ENCODE measurements around the gene DCLK1. TPM values are rescaled to one million over a fixed set of nuclear protein-coding genes. Genes with fewer than 3 reads are reported as not detected.

The DCLK1 gene
- total and polyA plus RNA-seq, 2 donors (not counting 1 experiment from before 2014, with no cell fraction given), result 0.56 to 6.3 TPM

DNA sequence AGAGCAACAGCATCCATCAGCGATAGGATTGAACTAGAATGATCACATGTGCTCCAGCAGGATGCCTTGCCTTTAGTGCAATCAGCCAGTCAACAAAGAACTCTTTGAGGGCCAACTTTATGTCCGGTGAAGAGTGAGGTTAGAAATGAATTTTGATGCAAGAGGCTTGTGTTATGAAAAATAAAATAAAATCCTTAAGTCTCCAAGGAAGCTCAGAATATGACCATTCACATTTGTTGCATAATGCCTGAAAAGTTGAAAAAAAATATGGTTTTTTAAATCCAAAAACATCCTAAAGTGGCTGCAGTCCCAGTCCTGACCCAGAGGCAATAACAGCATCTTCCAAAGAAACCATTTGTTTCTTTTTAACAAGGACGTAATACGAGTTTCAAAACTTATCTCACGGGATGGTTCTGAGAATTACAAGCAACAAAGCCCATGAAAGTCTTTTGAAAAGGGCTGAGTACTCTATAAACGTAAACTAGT is 61.3 kb downstream of the DCLK1 start:
- Histone ChIP-seq H2AFZ (ENCODE audit: low read length) (no peak overlapping the region), H3K79me2 (ENCODE audit: control insufficient read depth, insufficient read depth, low read length) (no peaks in the 10 kb centered on the region), H3K4me1 (ENCODE audit: control insufficient read depth, extremely low read depth, insufficient read depth, low read length) (no peaks in the 10 kb centered on the region), H3K27ac (ENCODE audit: insufficient read depth, low read length) (no peak overlapping the region), H3K36me3 (ENCODE audit: control insufficient read depth, insufficient read depth, low read length) (no peaks in the 10 kb centered on the region), H3K27me3 (ENCODE audit: control insufficient read depth, insufficient read depth, low read length) (no peaks in the 10 kb centered on the region), H3K9ac (ENCODE audit: insufficient read depth, low read length) (no peak overlapping the region), H3K4me3 (replicated peaks in 1 of 4; ENCODE audit: control extremely low read depth in 1 of 4, insufficient read depth in 1 of 4, low read depth in 3 of 4, low read length in 4 of 4) (no peak overlapping the region), H4K20me1 (ENCODE audit: control insufficient read depth, extremely low read depth, insufficient read depth, low read length) (no peaks in the 10 kb centered on the region), H3K9me3 (ENCODE audit: control insufficient read depth, insufficient read depth, low read depth, low read length) (no peaks in the 10 kb centered on the region), H3K4me2 (ENCODE audit: extremely low read depth, insufficient read depth, low read length) (no peak overlapping the region)
- peak in 1 of 2 donors; percentile 51 for DNase-seq (ENCODE audit: low read depth in 2 of 2)
- TF ChIP-seq CTCF (conservative IDR thresholded peaks at IDR 0.05 in 1 of 2, IDR thresholded peaks at IDR 0.05 in 1 of 2; ENCODE audit: low read depth in 1 of 2, low read length in 2 of 2) (no peak), EZH2 (IDR thresholded peaks at IDR 0.05; ENCODE audit: low read length, missing control alignments) (no peak)

DNA sequence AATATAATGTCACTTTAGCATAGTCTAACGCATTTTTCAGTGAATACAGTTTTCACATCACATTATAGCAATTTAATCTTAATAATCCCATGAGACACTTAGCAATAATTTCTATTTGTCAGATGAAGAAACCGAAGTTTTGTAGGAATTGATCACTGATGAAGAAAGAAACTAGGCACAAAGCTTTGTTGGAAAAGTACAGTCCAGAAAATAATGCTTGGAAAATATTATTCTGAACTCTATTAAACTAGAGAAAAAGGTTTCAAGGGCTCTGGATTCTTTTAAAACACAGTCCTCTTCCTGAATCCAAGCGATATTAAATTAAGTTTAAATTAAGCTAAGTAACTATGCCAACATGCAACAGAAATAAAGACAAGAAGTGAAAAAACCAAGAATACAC is 62.2 kb downstream of the DCLK1 start:
- no peaks in the 10 kb centered on the region for H3K27me3 ChIP-seq (ENCODE audit: control insufficient read depth, insufficient read depth, low read length)
- no peaks in the 10 kb centered on the region for H3K36me3 ChIP-seq (ENCODE audit: control insufficient read depth, insufficient read depth, low read length)
- H3K79me2 ChIP-seq (ENCODE audit: control insufficient read depth, insufficient read depth, low read length), result no peaks in the 10 kb centered on the region
- no peak overlapping the region for H3K4me2 ChIP-seq (ENCODE audit: extremely low read depth, insufficient read depth, low read length)
- DNase-seq (ENCODE audit: low read depth in 2 of 2), result no peak
- H4K20me1 ChIP-seq (ENCODE audit: control insufficient read depth, extremely low read depth, insufficient read depth, low read length), result no peaks in the 10 kb centered on the region
- no peaks in the 10 kb centered on the region for H3K4me1 ChIP-seq (ENCODE audit: control insufficient read depth, extremely low read depth, insufficient read depth, low read length)
- H3K27ac ChIP-seq (ENCODE audit: insufficient read depth, low read length), result no peak overlapping the region
- no peak overlapping the region for H3K4me3 ChIP-seq (replicated peaks in 1 of 4; ENCODE audit: control extremely low read depth in 1 of 4, insufficient read depth in 1 of 4, low read depth in 3 of 4, low read length in 4 of 4)
- TF ChIP-seq EZH2 (IDR thresholded peaks at IDR 0.05; ENCODE audit: low read length, missing control alignments) (no peak), CTCF (conservative IDR thresholded peaks at IDR 0.05 in 1 of 2, IDR thresholded peaks at IDR 0.05 in 1 of 2; ENCODE audit: low read depth in 1 of 2, low read length in 2 of 2) (no peak)
- H3K9me3 ChIP-seq (ENCODE audit: control insufficient read depth, insufficient read depth, low read depth, low read length), result no peaks in the 10 kb centered on the region
- no peak overlapping the region for H2AFZ ChIP-seq (ENCODE audit: low read length)
- H3K9ac ChIP-seq (ENCODE audit: insufficient read depth, low read length), result no peak overlapping the region

- H3K79me2 ChIP-seq (ENCODE audit: control insufficient read depth, insufficient read depth, low read length), result no peaks in the 10 kb centered on the region
- no peaks in the 10 kb centered on the region for H3K36me3 ChIP-seq (ENCODE audit: control insufficient read depth, insufficient read depth, low read length)
- no peak for DNase-seq (ENCODE audit: low read depth in 2 of 2)
- no peak overlapping the region for H3K9ac ChIP-seq (ENCODE audit: insufficient read depth, low read length)
- no peaks in the 10 kb centered on the region for H3K4me1 ChIP-seq (ENCODE audit: control insufficient read depth, extremely low read depth, insufficient read depth, low read length)
- H3K4me3 ChIP-seq (replicated peaks in 1 of 4; ENCODE audit: control extremely low read depth in 1 of 4, insufficient read depth in 1 of 4, low read depth in 3 of 4, low read length in 4 of 4), result no peak overlapping the region
- no peaks in the 10 kb centered on the region for H3K9me3 ChIP-seq (ENCODE audit: control insufficient read depth, insufficient read depth, low read depth, low read length)
- no peak for TF ChIP-seq EZH2 (IDR thresholded peaks at IDR 0.05; ENCODE audit: low read length, missing control alignments)
- TF ChIP-seq CTCF (conservative IDR thresholded peaks at IDR 0.05 in 1 of 2, IDR thresholded peaks at IDR 0.05 in 1 of 2; ENCODE audit: low read depth in 1 of 2, low read length in 2 of 2), result no peak
- H3K4me2 ChIP-seq (ENCODE audit: extremely low read depth, insufficient read depth, low read length), result no peak overlapping the region
- no peaks in the 10 kb centered on the region for H3K27me3 ChIP-seq (ENCODE audit: control insufficient read depth, insufficient read depth, low read length)
- no peak overlapping the region for H2AFZ ChIP-seq (ENCODE audit: low read length)
- no peak overlapping the region for H3K27ac ChIP-seq (ENCODE audit: insufficient read depth, low read length)
- no peaks in the 10 kb centered on the region for H4K20me1 ChIP-seq (ENCODE audit: control insufficient read depth, extremely low read depth, insufficient read depth, low read length)
Measured at GRCh38 chr13:36068566-36068965, 62.6 kb downstream of the DCLK1 start.
